ENCODE measurements around the gene PSMB2.

- TF ChIP-seq, protein P1, sequence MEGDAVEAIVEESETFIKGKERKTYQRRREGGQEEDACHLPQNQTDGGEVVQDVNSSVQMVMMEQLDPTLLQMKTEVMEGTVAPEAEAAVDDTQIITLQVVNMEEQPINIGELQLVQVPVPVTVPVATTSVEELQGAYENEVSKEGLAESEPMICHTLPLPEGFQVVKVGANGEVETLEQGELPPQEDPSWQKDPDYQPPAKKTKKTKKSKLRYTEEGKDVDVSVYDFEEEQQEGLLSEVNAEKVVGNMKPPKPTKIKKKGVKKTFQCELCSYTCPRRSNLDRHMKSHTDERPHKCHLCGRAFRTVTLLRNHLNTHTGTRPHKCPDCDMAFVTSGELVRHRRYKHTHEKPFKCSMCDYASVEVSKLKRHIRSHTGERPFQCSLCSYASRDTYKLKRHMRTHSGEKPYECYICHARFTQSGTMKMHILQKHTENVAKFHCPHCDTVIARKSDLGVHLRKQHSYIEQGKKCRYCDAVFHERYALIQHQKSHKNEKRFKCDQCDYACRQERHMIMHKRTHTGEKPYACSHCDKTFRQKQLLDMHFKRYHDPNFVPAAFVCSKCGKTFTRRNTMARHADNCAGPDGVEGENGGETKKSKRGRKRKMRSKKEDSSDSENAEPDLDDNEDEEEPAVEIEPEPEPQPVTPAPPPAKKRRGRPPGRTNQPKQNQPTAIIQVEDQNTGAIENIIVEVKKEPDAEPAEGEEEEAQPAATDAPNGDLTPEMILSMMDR (conservative IDR thresholded peaks at IDR 0.05; ENCODE audit: low read length) = no peak
- no peak for TF ChIP-seq EZH2phosphoT487 (IDR thresholded peaks at IDR 0.05; ENCODE audit: borderline replicate concordance, low read depth, low read length)
These were observed 48.1 kb downstream of the PSMB2 start for GRCh38 chr1:35592991-35593769.
